Smooth muscle cell (in vitro differentiated cells): Measurements from ENCODE around the gene EPHB1. TPM values are rescaled to one million over a fixed set of nuclear protein-coding genes. Genes with fewer than 3 reads are reported as not detected.

Experiments
- DNase-seq: peaks from one replicate; lab custom pipeline; 2025; ENCODE audit not compliant: unreplicated experiment; lab: John Stamatoyannopoulos, UW
- H2AFZ ChIP-seq: fragments of 200-600 bp; sonication (generic); 2 replicates; pipeline ENCODE4 v1.6.0; 2016; ENCODE audit warnings: antibody characterized with exemption, low read depth, mild to moderate bottlenecking
- H3F3A ChIP-seq: fragments of 200-600 bp; sonication (generic); 2 replicates; pipeline ENCODE4 v1.6.0; 2017; ENCODE audit warnings: antibody characterized with exemption, low read depth
- H3K27ac ChIP-seq: fragments of 200-600 bp; sonication (generic); 2 replicates; pipeline ENCODE4 v1.5.1; 2016; ENCODE audit warnings: low read depth, mild to moderate bottlenecking
- H3K27me3 ChIP-seq: fragments of 200-600 bp; sonication (generic); 2 replicates; pipeline ENCODE4 v1.6.1; 2016; ENCODE audit warnings: low read depth, mild to moderate bottlenecking
- H3K36me3 ChIP-seq: fragments of 200-600 bp; sonication (generic); 2 replicates; pipeline ENCODE4 v1.5.1; 2016; ENCODE audit warnings: low read depth
- H3K4me1 ChIP-seq: fragments of 200-600 bp; sonication (generic); 2 replicates; pipeline ENCODE4 v1.5.1; 2016; ENCODE audit warnings: low read depth
- H3K4me2 ChIP-seq: fragments of 200-600 bp; sonication (generic); 2 replicates; pipeline ENCODE4 v1.6.0; 2016; ENCODE audit warnings: mild to moderate bottlenecking
- H3K4me3 ChIP-seq: fragments of 200-600 bp; sonication (generic); 2 replicates; pipeline ENCODE4 v1.5.1; 2016; ENCODE audit warnings: mild to moderate bottlenecking
- H3K79me2 ChIP-seq: fragments of 200-600 bp; sonication (generic); 2 replicates; pipeline ENCODE4 v1.6.0; 2016; ENCODE audit warnings: low read depth, mild to moderate bottlenecking
- H3K9ac ChIP-seq: fragments of 200-600 bp; sonication (generic); 2 replicates; pipeline ENCODE4 v1.6.0; 2016; ENCODE audit warnings: low read depth
- H3K9me3 ChIP-seq: fragments of 200-600 bp; sonication (generic); replicated peaks from 2 replicates; pipeline ENCODE4 v1.5.1; 2016; ENCODE audit warnings: low read depth
- H4K20me1 ChIP-seq: fragments of 200-600 bp; sonication (generic); 2 replicates; pipeline ENCODE4 v1.6.0; 2016; ENCODE audit warnings: low read depth
- WGBS: methylation state at CpG from one replicate; pipeline ENCODE4 v1.1.7; 2016; ENCODE audit warnings: low lambda C conversion rate; 5-methylcytosine and 5-hydroxymethylcytosine counted together
- polyA plus RNA-seq: library from polyadenylated mRNA; unstranded; fragments of >200 nt; fragmentation: Nextera tagmentation; extraction: Ambion mirVana; gene quantifications from 2 replicates; pipeline ENCODE4 v1.2.1, GENCODE V29; 2016
- total RNA-seq: library from RNA; depleted of rRNA; stranded (reverse); fragments of >200 nt; gene quantifications from 2 replicates; pipeline ENCODE4 v1.2.3, GENCODE V29; 2014
- TF ChIP-seq, protein P1 (sequence below): fragments of 200-600 bp; sonication (generic); IDR thresholded peaks from 2 replicates; pipeline ENCODE4 v1.5.1; 2017; ENCODE audit warnings: borderline replicate concordance, mild to moderate bottlenecking, antibody characterized with exemption; ENCODE audit not compliant: insufficient read depth, poor library complexity, severe bottlenecking

EPHB1 gene
- total and polyA plus RNA-seq, 2 experiments from 2014 or later = 2.5 to 2.6 TPM

DNA sequence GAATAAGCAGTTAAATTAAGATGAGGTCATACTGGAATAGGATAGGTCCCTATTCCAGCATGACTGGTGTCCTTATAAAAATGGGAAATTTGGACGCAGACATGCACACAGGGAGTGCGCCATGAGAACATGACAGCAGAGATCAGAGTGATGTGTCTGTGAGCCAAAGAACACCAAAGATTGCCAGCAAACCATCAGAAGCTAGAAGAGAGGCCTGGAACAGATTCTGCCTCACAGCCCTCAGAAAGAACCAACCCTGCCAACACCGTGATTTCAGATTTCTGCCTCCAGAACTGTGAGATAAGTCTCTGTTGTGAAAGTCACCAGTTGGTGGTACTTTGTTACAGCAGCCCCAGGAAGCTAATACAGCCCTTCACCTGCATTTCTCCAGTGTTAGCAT, 34.7 kb downstream of the EPHB1 start:
- Histone ChIP-seq H3K36me3 (no peaks in the 10 kb centered on the region), H3K4me3 (no peak overlapping the region), H3K9ac (no peak overlapping the region), H2AFZ (no peak overlapping the region), H3K79me2 (no peaks in the 10 kb centered on the region), H4K20me1 (no peaks in the 10 kb centered on the region), H3K4me2 (no peak overlapping the region), H3K27ac (no peak overlapping the region), H3K4me1 (no peaks in the 10 kb centered on the region), H3K27me3 (no peaks in the 10 kb centered on the region), H3K9me3 (no peaks in the 10 kb centered on the region), H3F3A (no peaks in the 10 kb centered on the region)
- TF ChIP-seq, protein P1, sequence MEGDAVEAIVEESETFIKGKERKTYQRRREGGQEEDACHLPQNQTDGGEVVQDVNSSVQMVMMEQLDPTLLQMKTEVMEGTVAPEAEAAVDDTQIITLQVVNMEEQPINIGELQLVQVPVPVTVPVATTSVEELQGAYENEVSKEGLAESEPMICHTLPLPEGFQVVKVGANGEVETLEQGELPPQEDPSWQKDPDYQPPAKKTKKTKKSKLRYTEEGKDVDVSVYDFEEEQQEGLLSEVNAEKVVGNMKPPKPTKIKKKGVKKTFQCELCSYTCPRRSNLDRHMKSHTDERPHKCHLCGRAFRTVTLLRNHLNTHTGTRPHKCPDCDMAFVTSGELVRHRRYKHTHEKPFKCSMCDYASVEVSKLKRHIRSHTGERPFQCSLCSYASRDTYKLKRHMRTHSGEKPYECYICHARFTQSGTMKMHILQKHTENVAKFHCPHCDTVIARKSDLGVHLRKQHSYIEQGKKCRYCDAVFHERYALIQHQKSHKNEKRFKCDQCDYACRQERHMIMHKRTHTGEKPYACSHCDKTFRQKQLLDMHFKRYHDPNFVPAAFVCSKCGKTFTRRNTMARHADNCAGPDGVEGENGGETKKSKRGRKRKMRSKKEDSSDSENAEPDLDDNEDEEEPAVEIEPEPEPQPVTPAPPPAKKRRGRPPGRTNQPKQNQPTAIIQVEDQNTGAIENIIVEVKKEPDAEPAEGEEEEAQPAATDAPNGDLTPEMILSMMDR = no peak
- 93% methylated on average over 3 of the region's 3 CpGs for WGBS
- no peak for DNase-seq

DNA sequence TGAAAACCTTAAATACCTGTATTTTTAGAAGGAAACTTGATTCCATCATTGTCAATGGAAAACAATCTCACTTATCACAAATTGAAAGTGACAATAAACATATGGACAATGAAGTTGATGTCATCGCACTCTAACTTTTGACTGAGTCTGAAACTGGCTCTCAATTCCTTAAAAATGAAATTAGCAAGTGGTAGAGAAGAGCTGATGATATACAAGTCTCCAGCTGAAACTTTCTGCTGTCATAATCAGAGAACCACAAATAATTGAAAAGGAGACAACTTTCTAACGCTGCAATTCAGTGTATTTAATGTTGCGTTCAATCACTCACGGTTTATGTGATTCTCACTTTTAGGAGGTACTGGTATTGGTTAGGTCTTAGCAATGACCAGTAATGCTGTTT, 37.5 kb downstream of the EPHB1 start:
- no peaks in the 10 kb centered on the region for H3K79me2 ChIP-seq
- H2AFZ ChIP-seq = no peak overlapping the region
- H3K27me3 ChIP-seq = no peaks in the 10 kb centered on the region
- no peaks in the 10 kb centered on the region for H3K9me3 ChIP-seq
- no peaks in the 10 kb centered on the region for H4K20me1 ChIP-seq
- TF ChIP-seq, protein P1 = no peak
- no peaks in the 10 kb centered on the region for H3K36me3 ChIP-seq
- no peak overlapping the region for H3K27ac ChIP-seq
- no peaks in the 10 kb centered on the region for H3K4me1 ChIP-seq
- no peak overlapping the region for H3K4me2 ChIP-seq
- no peak overlapping the region for H3K4me3 ChIP-seq
- 98% methylated on average over 4 of the region's 4 CpGs for WGBS
- no peak overlapping the region for H3K9ac ChIP-seq
- no peaks in the 10 kb centered on the region for H3F3A ChIP-seq
- no peak for DNase-seq

DNA sequence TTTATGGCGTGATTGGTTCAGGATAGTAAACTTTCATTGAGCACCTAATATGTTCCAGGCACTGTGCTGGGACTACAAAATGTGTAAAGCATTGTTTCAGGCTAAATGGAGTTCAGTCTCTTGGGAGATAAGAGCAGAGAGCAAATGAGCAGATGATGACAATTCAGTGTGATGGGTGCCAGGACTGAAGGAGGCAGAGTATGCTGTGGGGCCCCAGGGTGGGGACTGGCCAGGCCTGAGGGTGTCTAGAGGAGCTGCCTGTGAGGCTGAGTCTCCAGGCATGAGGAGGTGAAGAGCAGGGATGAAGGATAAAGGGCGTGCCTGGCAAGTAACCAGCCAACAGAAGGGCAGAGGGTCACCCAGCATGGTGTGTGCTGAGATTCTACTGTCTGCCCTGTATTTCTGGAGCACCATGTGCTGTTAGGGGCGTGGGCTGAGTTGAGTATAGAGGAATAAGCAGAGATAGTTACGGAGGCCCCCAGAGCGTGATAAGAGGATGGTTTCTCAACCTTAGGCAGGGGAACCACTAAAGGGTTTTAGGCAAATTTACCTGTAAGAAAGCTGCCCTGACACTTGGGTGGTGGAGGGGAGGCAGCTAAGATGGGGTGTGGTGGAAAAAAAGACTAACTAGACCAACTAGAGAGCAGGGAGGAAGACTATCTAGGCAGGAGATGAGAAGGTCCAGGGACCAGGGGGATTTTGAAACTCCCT, 38.5 kb downstream of the EPHB1 start:
- DNase-seq = no peak
- no peaks in the 10 kb centered on the region for H3K36me3 ChIP-seq
- TF ChIP-seq, protein P1 = no peak
- H4K20me1 ChIP-seq = no peaks in the 10 kb centered on the region
- H3K27me3 ChIP-seq = no peaks in the 10 kb centered on the region
- no peak overlapping the region for H3K4me2 ChIP-seq
- H3K9me3 ChIP-seq = no peaks in the 10 kb centered on the region
- no peaks in the 10 kb centered on the region for H3K79me2 ChIP-seq
- H2AFZ ChIP-seq = no peak overlapping the region
- no peaks in the 10 kb centered on the region for H3F3A ChIP-seq
- no peak overlapping the region for H3K27ac ChIP-seq
- H3K4me1 ChIP-seq = no peaks in the 10 kb centered on the region
- H3K4me3 ChIP-seq = no peak overlapping the region
- H3K9ac ChIP-seq = no peak overlapping the region
- 88% methylated on average over 5 of the region's 5 CpGs for WGBS

DNA sequence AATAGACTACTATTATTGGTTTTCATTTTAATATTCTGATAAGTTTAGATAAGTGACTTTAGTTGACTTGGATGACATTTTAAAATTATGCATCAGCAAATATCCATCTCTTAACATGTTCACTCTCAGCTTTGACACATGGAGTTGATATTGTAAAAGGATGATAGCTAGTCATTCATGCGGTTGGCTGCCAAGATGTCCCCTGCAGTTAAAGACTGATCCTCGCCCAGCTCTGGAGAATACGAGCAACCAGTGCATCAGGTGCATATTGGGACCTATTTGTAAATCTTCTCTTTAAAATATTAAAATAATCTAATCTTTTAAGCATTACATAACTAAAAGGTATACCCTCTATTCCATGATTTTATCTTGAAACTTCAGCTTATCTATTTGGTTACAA, 41.9 kb downstream of the EPHB1 start:
- H3K36me3 ChIP-seq = no peaks in the 10 kb centered on the region
- no peaks in the 10 kb centered on the region for H3K4me1 ChIP-seq
- H3K79me2 ChIP-seq = no peaks in the 10 kb centered on the region
- no peaks in the 10 kb centered on the region for H3F3A ChIP-seq
- WGBS = 92% methylated on average over 3 of the region's 3 CpGs
- no peaks in the 10 kb centered on the region for H3K27me3 ChIP-seq
- TF ChIP-seq, protein P1 = no peak
- H3K9me3 ChIP-seq = no peaks in the 10 kb centered on the region
- H3K27ac ChIP-seq = no peak overlapping the region
- H2AFZ ChIP-seq = no peak overlapping the region
- H3K4me3 ChIP-seq = no peak overlapping the region
- no peak overlapping the region for H3K4me2 ChIP-seq
- no peak overlapping the region for H3K9ac ChIP-seq
- no peaks in the 10 kb centered on the region for H4K20me1 ChIP-seq
- DNase-seq = no peak
